IPS DF 4.7 (cell line): ENCODE measurements around the gene RMI1.

Experiments used
- DNase-seq: peaks from one replicate; pipeline ENCODE4 v3.0.0-alpha.2; 2013; ENCODE audit warnings: low spot score; ENCODE audit errors: extremely low read depth

The RMI1 gene

DNA sequence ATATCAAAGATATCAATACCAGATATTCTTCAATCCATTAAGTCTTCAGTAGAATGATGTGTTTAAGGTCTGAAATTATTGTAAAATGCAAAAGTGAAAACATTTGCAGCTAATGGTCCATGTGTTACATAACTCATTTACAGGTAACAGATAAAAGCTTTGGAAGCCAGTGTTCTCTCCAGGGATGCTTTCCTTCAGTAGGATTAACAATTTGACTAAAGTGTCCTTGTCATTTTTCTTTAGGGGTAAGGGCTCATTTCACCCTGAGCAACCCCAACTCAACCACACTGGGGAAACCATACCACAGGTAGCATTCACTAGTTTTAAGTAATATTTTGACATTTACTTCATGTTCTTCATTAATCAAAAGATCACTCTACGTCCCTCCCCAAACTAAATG lies 13.5 kb upstream of the RMI1 start:
- DNase-seq = no peak

DNA sequence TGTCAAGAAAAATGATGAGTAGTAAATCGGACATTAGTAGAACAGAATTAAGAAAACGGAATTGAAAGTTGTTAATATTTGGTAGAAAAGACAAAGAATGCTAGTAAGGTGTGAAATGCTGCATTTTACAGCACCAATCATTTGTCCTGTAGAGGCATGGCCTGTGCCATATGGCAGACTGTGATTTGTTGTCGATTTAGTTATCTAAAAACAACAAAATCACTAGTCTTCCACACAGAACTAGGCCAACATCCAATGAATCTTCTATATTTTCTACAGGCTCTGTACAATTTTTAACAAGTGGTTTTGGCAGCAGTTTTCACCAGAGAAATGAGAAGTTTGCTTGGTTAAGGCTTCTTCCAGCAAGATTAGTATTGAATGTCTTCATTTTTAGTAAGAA lies 11.0 kb upstream of the RMI1 start:
- DNase-seq = no peak

DNA sequence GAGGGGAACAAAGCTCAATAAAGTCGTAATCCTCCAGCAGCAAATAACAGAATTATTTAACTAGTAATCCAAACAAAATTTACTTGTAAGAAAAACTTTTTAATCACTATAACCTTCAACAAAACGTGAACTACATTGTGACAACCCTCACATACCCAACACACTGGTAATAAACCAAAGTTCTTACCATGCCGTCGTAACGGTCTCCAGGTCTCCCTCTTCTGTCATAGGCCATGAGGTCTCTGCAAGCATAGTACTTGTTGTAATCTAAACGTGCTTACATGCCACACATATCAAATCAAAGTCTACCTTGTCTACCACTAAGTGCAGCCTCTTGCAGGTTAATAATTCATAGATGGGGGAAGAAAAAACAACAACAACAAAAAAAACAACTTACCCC lies 9.1 kb upstream of the RMI1 start:
- DNase-seq = no peak

DNA sequence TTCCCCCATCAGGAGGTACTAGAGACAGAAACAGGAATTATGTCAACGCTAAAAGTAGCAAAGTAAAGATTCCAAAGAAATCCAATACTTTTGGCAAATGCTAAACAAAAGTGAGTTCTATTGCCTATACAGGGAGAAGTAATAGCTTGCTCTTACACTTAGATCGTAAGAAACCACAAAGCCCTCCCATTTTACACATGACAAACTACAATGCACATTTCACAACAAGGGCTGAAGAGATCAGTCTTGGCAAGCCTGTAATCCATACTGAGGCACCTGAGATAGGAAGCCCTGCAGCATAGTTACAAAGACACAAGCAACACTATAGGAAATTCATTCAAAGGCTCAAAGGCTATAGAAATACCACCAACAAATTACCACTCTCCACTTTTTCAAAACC lies 8.3 kb upstream of the RMI1 start:
- no peak for DNase-seq

DNA sequence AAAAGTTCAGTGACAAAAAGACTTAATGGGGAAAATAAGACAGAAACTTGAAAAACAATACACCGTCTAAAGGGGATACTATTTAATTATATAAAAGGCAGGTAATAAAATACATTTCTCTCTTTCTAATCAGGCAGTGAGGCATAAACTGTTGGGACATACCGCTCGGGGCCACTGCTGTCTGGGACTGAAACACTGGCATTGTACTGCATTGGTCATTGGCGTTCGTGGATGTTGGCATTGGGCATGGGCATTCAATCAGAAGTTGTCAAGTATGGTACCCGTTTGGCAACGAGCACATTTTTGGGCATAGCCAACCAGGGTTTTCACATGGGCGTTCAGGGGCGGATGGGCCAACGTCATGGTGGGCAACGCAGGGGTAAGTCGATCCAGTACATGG lies 5.3 kb upstream of the RMI1 start:
- DNase-seq = no peak

DNA sequence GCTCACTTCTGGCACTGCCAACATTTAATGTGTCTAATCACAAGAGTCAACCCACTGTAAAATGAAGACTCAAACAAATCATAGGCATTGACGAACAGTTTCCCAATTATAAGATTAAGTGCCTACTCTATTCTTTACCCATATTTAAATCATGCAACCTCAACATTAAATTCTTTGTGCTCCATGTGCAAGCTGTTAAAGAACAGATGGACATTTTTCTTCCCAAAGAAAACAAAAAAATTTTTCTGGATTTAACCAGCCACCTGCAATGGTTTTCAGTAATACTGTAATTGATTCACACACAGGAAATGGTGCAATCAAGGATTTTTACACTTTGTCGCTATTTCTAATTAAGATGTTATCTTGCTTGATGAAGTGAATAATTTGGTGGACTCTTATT lies 4.2 kb upstream of the RMI1 start:
- no peak for DNase-seq

DNA sequence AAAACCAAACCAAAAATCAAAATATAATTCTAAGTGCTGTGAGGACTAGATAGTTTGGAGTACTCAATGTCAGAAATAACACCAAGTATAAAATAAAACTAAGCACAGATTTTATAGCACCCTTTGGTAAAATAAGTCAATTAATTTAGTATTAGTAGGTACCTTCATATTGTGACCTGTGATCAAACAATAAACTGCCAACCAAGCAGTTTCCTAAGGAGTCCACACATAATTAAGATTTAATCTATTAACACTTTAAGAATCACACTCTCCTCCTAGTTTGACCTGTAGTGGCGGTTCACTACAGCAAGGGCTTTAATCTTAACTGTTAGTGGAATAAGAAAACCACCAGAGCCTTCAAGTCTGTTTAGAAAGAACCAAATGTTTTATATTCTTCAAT lies 3.4 kb upstream of the RMI1 start:
- no peak for DNase-seq

DNA sequence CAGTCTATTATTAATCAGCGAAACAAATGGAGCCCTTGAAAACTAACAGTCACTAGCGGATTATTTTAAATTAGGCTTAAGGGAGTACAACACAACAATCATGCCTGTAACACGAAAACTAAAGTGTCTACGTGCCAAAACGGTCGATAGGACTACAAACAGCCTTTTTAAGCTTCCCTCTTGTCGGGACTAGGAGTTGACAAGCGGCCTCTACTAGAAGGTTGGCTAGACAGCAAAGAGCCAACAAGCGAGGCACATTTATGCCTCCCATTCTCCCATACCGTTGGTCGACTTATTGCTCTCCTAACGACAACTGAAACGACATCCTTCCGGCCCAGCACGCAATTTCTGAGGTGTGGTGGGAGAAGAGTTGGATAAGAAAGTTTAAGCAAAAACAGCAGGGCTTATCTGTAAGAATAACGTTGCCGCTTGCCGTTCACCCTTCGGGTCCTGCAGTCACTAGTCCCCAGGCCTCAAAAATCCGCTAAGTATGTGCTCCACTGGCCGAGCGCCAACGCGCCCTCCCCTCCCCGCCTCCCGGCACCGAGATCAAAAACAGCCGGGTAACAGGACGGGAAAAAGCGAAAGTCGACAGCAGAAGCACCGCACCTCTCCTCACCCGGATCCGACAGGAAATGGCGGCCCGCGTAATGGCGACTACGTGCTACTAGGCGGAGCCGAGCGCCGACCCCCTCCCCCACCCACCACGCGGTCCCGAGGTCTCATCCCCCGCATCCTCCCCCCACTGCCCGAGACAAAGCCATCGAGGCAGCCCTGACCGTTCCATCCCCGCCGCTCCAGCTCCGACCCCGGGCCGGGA lies 1.4 kb upstream of the RMI1 start:
- DNase-seq = no peak

DNA sequence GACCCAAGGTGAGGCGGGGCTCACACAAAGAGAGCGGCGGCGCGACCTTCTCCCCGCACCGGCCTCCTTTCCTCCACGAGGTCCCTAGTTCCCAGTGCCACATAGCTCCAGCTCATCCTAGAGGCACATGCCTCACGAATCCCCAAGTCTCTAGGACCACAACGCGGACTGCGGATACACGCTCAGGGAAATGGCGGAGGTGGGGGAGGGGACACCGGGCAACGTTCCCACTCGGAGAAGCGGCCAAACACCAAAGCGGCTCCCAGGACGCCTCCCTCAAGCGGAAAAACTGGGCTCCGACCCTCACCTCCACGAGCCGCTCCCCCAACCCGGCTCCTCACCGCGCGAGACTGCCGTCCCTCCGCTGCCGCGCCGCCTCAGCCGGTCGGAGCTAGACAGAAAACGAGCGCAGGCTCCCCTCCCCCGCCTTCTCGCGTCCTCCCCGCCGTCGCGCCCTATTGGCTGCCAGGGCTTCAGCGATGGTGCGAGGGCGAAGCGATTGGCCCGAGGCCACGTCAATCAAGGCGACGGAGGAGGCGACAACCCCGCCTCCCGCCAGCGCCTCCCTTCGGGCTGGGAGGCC lies 702 bp upstream of the RMI1 start, which contains the start of gene HNRNPK:
Gene HNRNPK, minus strand, starts transcription at position 404 of the 583 bp plus-strand sequence. CDS start 1,963 bp downstream, outside the sequence.
- DNase-seq = peak; percentile 84

DNA sequence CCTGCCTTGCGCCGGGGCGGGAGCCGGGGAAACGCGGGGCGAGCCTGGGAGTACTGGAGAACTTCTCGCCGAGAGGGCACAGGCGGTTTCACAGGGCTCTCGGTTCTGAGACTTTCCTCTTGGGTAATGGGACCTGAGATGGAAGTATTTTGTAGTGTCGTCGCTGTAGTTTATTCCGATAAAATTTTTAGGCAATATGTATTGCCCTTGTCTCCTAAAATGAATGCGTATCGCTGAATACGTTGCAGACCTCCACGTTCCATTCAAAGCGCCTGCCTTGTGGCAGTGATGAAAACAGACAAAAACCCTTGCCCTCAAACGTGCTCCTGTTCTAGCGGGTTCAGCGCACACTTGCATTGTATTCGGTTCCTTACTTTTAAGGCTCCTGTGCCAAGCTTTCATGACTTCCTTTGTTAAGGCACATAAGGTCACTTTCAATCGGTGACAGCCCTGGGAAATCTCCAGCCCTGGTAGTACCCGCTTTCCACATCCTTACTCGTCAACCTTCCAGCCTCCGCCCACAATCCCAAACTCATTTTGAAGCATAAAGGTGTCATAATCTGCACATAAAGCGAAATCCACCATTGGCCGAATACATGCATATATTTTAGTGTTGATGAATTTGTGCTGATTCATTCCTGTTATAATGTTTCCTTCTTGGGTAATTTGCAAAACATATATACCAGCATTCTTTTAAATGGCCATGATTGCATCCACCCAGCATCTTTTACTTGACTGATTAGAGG lies 694 bp downstream of the RMI1 start:
- no peak for DNase-seq

DNA sequence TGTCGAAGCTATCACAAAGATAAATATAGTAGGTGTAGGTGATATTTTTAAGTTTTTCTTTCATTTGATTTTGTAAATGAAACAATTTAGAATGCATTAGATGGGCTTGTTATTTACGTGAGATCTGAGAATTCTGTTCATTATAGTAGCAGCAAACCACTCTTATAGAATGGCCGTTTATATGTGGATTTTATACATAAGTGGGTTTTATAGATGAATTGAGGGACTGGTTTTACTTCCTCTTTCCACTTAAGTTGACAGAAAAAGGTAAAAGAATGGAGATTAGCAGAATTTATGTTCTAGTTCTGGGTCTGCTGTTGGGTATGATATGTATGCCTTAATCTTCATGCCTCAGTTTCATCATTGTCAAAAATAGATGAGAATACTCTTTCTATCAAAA lies 5.6 kb downstream of the RMI1 start:
- DNase-seq = no peak

DNA sequence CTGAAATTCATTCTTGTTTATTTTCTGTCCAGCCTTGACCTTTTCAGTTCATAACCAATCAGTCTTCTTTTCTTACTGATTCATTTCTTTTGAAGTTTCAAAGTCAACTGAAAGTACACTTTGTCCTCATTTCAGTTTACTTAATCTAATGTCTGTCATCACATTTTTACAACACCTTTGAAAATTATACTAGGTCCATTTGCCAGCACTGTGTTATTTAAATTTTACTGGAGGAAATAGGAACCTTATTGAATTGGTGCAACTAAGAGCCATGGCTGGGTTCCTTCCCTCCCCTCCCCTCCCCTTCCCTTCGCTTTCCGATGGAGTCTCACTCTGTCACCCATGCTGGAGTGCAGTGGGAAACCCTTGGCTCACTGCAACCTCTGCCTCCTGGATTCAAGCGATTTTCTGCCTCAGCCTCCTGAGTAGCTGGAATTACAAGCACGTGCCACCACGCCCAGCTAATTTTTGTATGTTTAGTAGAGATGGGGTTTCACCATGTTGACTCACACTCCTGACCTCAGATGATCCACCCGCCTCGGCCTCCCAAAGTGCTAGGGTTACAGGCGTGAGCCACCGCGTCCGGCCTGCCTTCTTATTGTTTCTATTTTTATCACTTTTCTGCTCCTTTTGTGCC lies 6.3 kb downstream of the RMI1 start:
- no peak for DNase-seq

DNA sequence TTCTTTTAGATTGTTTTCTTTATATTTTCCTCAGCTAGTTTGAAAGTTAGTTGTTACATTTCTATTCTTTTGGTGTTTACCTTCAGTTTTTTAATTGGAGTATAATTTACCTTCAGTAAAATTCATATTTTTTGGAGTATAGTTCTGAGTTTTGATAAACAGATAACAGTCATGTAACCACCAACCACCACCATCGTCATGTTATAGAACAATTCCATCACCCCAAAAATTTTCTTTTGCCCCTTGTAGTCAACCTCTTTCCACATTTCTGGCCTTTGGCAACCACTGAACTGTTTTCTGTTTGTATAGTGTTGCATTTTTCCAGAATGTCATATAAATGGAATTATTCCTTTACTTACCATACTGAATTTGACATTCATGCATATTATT lies 6.8 kb downstream of the RMI1 start:
- no peak for DNase-seq

DNA sequence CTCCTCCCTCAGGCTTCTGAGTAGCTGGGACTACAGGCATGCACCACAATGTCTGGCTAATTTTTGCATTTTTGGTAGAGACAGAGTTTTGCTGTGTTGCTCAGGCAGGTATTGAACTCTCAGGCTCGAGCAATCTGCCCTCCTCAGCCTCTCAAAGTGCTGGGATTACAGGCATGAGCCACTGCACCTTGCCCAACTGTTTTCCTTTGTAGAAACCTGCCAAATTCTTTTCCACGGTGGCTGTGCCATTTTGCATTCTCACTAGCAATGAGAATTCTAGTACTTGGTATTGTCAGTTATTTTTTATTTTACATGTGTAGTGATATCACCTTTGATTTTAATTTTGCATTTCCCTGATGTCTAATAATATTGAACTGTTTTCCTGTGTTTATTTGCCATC lies 7.8 kb downstream of the RMI1 start:
- no peak for DNase-seq

DNA sequence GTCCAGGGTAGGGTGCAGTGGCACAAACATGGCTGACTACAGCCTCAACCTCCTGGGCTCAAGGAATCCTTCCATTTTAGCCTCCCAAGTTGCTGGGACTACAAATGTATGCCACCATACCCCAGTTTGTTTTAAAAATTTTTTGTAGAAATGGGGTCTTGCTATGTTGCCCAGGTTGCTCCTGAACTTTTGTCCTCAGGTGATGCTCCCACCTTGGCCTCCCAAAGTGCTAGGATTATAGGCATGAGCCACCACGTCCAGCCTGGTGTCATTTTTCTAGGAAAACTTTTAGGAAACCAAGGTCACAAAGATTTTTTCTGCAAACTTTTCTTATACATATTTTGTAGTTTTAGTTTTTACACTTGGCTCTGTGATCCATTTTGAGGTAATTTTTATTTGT lies 10.8 kb downstream of the RMI1 start:
- DNase-seq = no peak

DNA sequence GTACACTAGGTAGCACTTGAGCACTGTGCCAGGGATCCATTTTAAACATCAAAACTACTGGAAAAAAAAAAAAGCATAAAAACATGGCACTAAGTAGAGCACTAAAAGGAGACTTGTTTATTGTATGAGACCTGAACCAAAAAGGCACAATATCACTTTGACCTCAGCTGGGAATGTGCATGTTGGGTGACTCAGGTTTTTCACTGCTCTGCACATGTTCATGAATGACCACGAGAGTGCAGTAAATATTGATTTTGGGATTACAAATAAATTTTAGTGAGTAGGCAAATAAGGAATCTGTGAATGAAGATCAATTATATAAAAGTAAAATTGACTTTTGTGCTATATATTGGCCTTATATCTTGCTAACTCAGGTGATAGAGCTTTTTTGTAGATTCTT lies 11.8 kb downstream of the RMI1 start:
- DNase-seq = no peak

DNA sequence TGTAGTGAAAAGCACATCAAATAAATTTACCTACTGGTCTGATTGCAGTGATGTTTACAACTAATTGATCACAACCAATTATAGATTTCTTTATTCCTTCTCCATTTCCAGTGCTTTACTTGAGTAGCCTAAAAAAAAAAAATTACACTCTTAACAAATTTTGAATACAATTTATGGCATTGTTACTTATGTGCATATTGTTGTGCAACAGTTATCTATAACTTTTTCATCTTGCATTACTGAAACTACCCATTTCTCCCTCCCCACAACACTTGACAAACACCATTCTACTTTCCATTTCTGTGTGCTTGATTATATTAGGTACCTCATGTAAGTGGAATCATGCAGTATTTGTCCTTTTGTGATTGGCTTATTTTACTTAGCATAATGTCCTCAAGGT lies 12.3 kb downstream of the RMI1 start:
- no peak for DNase-seq

DNA sequence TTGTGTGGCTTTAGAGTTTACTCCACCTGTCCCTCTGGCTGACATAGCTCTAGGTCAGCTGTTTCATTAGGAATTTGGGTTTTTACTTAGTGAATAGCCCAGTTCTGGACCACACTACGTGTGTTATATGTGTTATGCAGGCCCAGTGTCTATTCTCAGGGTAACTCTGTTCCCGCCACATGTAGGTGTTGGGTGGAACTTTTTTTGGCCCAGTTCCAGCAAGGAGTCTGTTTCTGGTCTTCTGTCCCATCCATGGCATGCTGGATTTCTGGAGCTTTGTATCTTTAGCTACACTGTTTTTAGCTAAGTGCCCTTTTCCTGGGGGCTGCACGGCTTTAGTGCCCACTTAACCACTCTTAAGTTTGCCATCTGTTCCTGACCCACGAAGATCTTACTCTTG lies 15.5 kb downstream of the RMI1 start:
- no peak for DNase-seq

DNA sequence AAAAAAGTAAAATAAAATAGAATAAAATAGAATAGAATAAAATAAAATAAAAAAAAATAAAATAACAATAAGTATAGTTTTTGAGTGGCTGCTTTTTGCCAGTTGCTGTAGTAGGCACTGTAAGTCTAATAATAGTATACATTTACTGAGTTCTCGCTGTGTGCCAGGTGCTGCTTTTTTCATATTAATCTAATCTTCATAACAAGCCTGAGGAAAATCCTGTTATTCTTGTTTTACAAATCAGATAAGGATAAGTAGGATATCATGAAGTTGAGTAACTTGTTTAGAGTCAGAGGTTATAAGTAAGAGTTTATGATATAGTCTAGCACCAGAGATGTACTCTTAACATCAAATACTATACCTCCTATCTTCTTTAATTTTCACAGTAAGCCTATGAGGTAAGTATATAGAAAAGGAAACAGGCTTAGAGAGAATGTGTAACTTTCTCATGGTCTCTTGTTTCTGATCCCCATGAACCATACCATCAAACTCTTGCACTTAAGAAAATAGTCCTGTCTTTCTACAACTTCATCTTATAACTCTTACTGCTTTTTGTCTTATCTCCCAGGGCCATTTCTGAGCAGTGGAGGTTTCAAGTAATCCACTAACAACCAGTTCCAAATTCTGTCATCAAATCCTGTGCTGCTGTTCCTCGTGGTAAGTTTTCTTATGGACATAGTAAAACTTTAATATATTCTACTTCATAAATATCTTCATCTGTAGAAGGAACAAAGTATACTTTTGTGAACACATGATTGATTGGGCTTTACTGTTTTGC lies 18.7 kb downstream of the RMI1 start:
- DNase-seq = no peak

DNA sequence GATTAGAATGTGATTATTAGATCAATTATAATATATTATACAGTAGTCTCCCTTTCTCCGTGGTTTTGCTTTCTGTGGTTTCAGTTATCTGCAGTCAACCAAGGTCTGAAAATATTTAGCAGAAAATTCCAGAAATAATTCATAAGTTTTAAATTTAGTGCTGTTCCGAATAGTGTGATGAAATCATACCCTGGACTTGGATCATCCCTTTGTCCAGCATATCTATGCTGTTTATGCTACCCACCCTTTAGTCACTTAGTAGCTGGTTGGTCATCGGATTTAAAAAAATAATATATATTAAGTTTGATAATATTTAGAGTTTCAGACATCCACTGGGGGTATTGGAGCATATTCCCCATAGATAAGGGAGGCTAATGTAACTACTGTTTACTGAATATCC lies 19.6 kb downstream of the RMI1 start:
- no peak for DNase-seq

DNA sequence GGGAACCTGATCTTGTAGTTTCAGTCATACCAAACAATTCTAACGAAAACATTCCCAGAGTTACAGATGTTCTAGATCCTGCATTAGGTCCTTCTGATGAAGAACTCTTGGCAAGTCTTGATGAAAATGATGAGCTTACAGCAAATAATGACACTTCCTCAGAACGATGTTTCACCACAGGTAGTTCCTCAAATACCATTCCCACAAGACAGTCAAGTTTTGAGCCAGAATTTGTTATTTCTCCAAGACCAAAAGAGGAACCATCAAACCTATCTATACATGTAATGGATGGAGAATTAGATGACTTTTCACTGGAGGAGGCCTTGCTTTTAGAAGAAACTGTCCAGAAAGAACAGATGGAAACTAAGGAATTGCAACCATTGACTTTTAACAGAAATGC lies 21.0 kb downstream of the RMI1 start:
- DNase-seq = no peak
